NCI-H146 treated with DMSO at 0.1 percent for 48 hours (cell line): ENCODE measurements around the gene PIGA.
"Not testable (repeated sequence)": the region's sequence is repeated elsewhere in the genome, so short reads cannot be mapped to it uniquely, and the experiment has no call there.

Experiments
- DNase-seq: peaks from one replicate; lab custom pipeline; 2025; ENCODE audit not compliant: unreplicated experiment; lab: John Stamatoyannopoulos, UW

The PIGA gene

GRCh38 chrX:15322072-15322471 lies 13.3 kb downstream of the PIGA start:
- DNase-seq: no peak

GRCh38 chrX:15321447-15321846 lies 13.9 kb downstream of the PIGA start:
- DNase-seq: no peak

- DNase-seq: no peak
Measured at GRCh38 chrX:15320297-15320696, 15.0 kb downstream of the PIGA start.

DNA sequence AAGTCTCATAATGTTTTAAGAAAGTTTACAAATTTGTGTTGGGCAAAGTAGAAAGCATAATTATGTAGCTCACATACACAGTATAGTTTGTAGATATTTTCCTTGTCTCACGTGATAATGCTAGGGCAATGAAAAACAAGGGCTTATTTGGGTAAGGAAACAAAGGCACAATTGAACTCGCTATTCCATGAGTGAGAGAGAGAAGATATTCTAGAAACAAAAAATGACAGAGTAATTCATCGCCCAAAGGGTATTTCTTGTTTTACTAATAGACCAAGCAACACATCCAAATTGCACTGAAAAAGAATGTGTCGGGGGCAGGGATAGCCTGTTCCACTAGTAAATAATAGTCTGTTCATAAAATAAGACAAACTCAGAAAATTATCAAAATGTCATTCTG lies 16.2 kb downstream of the PIGA start:
- DNase-seq: no peak

- DNase-seq: no peak
Measured at GRCh38 chrX:15315509-15315908, 19.8 kb downstream of the PIGA start, which contains the start of gene ASB11. TSS of gene ASB11 (minus strand) at chrX:15315640. CDS start at chrX:15315605, 35 bp downstream.

DNA sequence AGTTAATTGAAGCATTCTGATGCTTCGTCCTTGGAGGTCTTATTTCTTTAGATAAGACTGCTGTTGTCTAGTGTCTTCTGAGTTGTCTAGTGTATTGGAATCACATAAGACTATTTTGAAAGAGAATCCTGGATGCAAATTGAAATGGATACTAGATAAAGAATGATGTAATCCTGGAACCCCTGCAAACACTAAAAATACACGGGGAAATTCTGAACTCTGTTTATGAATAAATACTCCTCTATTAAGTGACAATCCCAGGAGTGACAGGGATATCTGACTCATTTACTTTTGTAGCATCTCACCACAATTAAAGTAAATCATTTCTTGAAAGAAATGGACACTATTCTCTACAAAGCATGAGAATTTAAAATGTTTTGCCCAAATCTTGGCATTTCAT lies 20.9 kb downstream of the PIGA start:
- DNase-seq: no peak

DNA sequence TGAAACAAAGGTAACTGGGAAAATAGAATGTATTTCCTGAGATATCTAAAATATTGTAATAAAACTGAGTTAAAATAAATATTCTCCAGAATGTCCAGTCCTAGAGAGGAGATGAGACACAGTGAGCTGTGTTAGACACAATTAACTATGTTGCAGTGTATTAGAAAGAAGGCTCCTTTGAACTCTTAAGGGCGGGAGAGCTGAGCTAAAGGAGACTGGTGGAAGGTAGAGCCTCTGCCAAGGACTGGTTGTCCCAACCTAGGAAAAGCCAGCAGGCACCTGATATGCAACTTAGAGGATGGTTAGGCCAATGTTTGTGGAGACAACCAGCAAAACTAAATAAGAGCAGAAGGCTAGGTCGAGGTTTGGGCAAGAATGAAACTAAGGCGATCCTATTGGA lies 24.2 kb downstream of the PIGA start:
- no peak for DNase-seq

DNA sequence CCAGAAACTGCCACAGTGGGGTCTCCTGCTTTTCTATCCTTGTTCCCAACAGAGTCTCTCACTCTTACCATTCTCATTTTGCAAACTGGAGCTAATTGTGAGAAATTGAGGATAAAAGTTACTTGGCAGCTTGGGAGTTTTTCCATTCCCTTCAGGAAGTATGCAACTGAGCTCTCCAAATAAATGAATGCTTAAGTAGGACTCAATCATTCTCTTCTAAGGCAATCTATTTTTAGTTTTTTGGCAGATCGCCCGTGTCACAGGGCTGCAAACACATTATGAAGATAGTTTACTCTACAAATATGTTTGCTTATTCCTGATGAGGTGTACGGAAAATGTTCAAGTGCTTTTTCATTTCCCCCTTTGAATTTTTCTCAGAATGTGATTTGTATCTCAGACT lies 25.2 kb downstream of the PIGA start:
- no peak for DNase-seq

DNA sequence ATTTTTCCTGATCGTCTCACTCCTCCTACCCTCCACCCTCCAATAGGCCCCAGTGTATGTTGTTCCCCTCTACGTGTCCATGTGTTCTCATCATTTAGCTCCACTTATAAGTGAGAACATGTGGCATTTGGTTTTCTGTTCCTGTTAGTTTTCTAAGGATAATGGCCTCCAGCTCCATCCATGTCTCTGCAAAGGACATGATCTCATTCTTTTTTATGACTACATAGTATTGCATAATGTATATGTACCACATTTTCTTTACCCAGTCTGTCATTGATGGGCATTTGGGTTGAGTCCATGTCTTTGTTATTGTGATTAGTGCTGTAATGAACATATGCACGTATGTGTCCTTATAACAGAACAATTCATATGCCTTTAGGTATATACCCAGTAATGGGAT lies 29.4 kb downstream of the PIGA start:
- not testable (repeated sequence) for DNase-seq

DNA sequence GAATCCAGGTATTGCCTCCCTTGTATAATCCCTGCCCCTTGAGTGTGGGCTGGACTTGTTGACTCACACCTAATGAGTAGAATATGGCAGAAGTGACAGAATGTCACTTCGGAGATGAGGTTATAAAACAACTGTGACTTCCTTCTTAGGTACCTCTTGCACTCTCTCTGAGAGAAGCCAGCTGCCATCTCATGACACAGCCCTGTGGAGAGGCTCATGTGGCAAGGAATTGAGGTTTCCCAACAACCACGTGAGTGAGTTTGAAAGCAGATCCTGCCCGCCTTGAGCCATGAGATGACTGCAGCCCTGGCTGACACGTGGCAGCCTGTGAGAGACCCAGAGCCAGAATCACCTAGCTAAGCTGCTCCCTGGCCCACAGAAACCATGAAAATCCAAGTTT lies 33.4 kb downstream of the PIGA start:
- DNase-seq: no peak

- DNase-seq: no peak
Measured at GRCh38 chrX:15299941-15300851, 35.1 kb downstream of the PIGA start.

DNA sequence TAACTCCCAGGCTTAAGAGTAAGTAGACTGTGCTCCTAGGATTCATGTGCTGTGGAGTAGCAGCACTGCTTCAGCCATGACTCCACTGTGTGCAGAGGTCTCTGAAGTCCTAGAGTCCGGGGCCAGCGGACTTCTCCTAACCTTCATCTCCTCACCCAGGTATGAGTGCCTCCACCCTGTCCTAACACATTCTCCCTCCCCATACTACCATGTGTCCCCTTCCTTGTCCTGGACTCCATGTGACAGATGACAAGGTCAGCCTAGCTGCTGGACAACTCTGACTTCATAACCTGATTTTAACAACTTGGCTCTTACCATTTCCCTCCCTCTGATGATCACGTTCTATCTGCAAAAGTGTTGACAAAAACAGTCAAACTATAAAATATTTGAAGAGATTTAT lies 36.5 kb downstream of the PIGA start:
- no peak for DNase-seq

DNA sequence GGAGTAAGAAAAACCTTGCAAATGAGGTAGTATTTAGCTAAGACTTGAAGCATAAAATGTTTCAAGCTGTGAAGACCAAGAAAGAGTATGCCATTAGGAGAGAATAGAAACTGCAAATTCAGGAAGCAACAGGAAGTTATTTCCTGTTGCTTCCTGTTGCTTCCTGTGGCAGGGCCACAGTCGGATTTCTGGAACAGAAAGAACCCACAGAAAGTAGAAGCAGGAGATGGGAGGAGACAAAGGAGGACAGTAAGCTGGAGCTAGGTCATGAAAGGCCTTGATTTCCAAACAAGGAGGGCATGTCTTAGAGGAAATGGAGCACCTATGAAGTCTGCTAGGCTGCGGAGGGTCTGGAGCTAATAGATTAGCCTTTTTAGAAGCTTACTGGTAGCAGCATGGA lies 37.1 kb downstream of the PIGA start:
- no peak for DNase-seq

- no peak for DNase-seq
Measured at GRCh38 chrX:15293451-15293850, 41.9 kb downstream of the PIGA start.

GRCh38 chrX:15292861-15293260 lies 42.5 kb downstream of the PIGA start:
- no peak for DNase-seq

GRCh38 chrX:15277604-15278003 lies 57.7 kb downstream of the PIGA start:
- DNase-seq: no peak

DNA sequence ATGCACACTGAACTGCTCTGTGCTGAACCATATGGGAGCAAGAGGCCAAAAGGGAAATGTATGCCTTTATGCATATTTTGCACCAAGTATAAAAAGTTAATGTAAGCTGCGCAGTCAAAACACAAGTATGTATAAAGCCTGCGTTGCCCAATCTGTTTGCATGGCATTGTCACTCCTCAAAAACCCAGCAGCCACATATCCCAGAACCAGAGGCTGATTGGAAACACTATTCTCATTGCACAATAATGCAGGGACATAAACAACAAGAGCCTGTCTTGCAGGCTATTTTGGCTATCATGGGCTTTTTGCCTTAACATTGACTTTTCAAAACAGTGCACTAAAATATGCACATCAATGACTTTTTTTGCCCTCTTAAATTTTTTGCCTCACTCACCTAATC lies 60.4 kb downstream of the PIGA start:
- DNase-seq: no peak

DNA sequence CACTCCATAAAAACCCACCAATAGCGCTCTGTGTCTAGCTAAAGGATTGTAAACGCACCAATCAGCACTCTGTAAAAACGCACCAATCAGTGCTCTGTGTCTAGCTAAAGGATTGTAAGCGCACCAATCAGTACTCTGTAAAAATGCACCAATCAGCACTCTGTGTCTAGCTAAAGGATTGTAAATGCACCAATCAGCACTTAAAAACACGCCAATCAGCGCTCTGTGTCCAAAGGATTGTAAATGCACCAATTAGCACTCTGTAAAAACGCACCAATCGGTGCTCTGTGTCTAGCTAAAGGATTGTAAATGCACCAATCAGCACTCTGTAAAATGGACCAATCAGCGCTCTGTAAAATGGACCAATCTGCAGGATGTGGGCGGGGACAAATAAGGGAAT lies 62.0 kb downstream of the PIGA start:
- DNase-seq: not testable (repeated sequence)

DNA sequence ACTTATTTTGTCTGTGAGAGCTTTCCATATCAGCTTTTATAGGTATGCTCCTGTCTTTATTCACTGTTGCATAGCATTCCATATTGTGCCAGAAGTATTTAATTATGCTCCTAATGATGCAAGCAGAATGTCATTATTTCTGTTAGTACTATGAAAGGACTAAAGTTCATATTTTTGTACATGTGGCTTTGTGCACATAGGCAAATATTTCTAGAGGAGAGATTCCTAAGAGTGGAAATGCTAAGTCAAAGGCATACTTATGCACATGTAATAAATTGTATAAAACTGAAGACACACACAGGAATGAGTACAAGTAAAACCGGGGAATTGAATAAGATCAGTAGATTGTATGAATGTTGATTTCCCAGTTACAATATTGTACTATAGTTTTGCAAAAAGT lies 63.6 kb downstream of the PIGA start:
- DNase-seq: no peak

- peak; percentile 1 for DNase-seq
Measured at GRCh38 chrX:15269618-15270521, 65.5 kb downstream of the PIGA start, which contains the start of gene ASB9. TSS of gene ASB9 (minus strand) at chrX:15270083. CDS start at chrX:15269874, 209 bp downstream.
